ENCODE results near the gene NUTF2. TPM values are rescaled to one million over a fixed set of nuclear protein-coding genes. Genes with fewer than 3 reads are reported as not detected.

The NUTF2 gene
- total RNA-seq, 1 experiment from 2014 or later, result 145 TPM

- no TSS peak for BruUV-seq (replicated peaks)
- CTCF ChIA-PET, result interaction anchor here (1.8 to 4.0 kb wide), 2 partner anchors 17 to 312 kb away, joined by 4 to 31 read pairs; no protein-coding TSS in a partner anchor
Measured at GRCh38 chr16:67833030-67833414, 13.7 kb upstream of the NUTF2 start.

More at GRCh38 chr16:67833030-67833414, 13.7 kb upstream of the NUTF2 start:
- Histone ChIP-seq H3K79me2 (ENCODE audit: insufficient read depth, low read length) (peaks cover 11% of the 10 kb centered on the region), H3K4me3 (replicated peaks in 1 of 2; ENCODE audit: low read depth in 1 of 2, low read length in 2 of 2) (peak overlapping the region; percentile 90 to 93), H3K9me2 (ENCODE audit: insufficient read depth) (no peaks in the 10 kb centered on the region), H2AFZ (ENCODE audit: low read depth, low read length, poor library complexity, severe bottlenecking) (no peak overlapping the region), H3K27ac (ENCODE audit: low read depth, low read length) (peak overlapping the region; percentile 23), H3K4me1 (ENCODE audit: control insufficient read depth in 1 of 2, insufficient read depth in 2 of 2, low read length in 2 of 2) (peaks cover 3 to 13% of the 10 kb centered on the region in 2 experiments; a peak in 3 of 4 replicates), H3K36me3 (ENCODE audit: control insufficient read depth in 1 of 2, insufficient read depth in 2 of 2, low read length in 2 of 2) (peaks cover 16 to 24% of the 10 kb centered on the region in 2 experiments; a peak in 3 of 4 replicates), H3K4me2 (ENCODE audit: low read length) (peak overlapping the region; percentile 99), H3K9me3 (ENCODE audit: control insufficient read depth in 1 of 2, insufficient read depth in 1 of 2, low read depth in 1 of 2, low read length in 2 of 2) (no peaks in the 10 kb centered on the region), H3K27me3 (ENCODE audit: insufficient read depth, low read length) (no peaks in the 10 kb centered on the region), H3K9ac (ENCODE audit: low read length) (peak overlapping the region; percentile 89), H4K20me1 (ENCODE audit: insufficient read depth) (no peaks in the 10 kb centered on the region)
- POLR2A ChIA-PET, result interaction anchor here (1.0 to 1.6 kb wide), 2 partner anchors 12 to 16 kb away, joined by 3 to 7 read pairs; no protein-coding TSS in a partner anchor
- TF ChIP-seq TCF7L2 (IDR thresholded peaks at IDR 0.05; ENCODE audit: borderline replicate concordance, extremely low read depth, insufficient read depth, insufficient read length) (no peak), ZBTB33 (IDR thresholded peaks at IDR 0.05; ENCODE audit: extremely low read depth, insufficient replicate concordance, low read length) (no peak), POLR2AphosphoS5 (IDR thresholded peaks at IDR 0.05; ENCODE audit: low read depth, low read length) (no peak), ZNF274 (IDR thresholded peaks at IDR 0.05; ENCODE audit: low read depth, low read length) (no peak), MAX (IDR thresholded peaks at IDR 0.05) (no peak), EZH2 (IDR thresholded peaks at IDR 0.05) (no peak), YY1 (IDR thresholded peaks at IDR 0.05; ENCODE audit: extremely low read depth, insufficient replicate concordance, low read depth, low read length) (no peak), CTCF (IDR thresholded peaks at IDR 0.05 in 2 of 3, conservative IDR thresholded peaks at IDR 0.05 in 1 of 3; ENCODE audit: borderline replicate concordance in 1 of 3, insufficient read depth in 1 of 3, low read depth in 2 of 3, low read length in 2 of 3) (no peak), ELF1 (IDR thresholded peaks at IDR 0.05; ENCODE audit: borderline replicate concordance, low read depth) (no peak), CBX3 (IDR thresholded peaks at IDR 0.05; ENCODE audit: low read depth) (no peak), JUND (IDR thresholded peaks at IDR 0.05) (no peak), FOSL1 (IDR thresholded peaks at IDR 0.05; ENCODE audit: low read depth) (no peak), EGR1 (IDR thresholded peaks at IDR 0.05; ENCODE audit: low read depth) (no peak), ZFX (IDR thresholded peaks at IDR 0.05) (no peak), SRF (IDR thresholded peaks at IDR 0.05; ENCODE audit: low read depth) (no peak), ATF3 (IDR thresholded peaks at IDR 0.05) (no peak), EZH2phosphoT487 (IDR thresholded peaks at IDR 0.05; ENCODE audit: borderline replicate concordance) (no peak), SP1 (IDR thresholded peaks at IDR 0.05; ENCODE audit: low read depth) (no peak)
- no peak for DNase-seq (ENCODE audit: low read depth, low spot score)
- ATAC-seq, result peak; percentile 24
- RAD21 ChIA-PET (ENCODE audit: low non-redundant PET in 1 of 2, low total read pairs in 2 of 2, uncharacterized antibody in 2 of 2, unreplicated experiment in 2 of 2), result no interaction called here
- intact Hi-C loops (cut with micrococcal nuclease), result no loop called here
